Urinary bladder (tissue), 4 donors: ENCODE results near the gene ACBD6. TPM values are rescaled to one million over a fixed set of nuclear protein-coding genes. Genes with fewer than 3 reads are reported as not detected.

Experiments used
- DNase-seq: peaks from one replicate; pipeline ENCODE4 v3.0.0-alpha.2; 2015; ENCODE audit errors: extremely low spot score
- H3K27ac ChIP-seq: one replicate; pipeline ENCODE4 v1.5.1; 2013; ENCODE audit warnings: low read depth, mild to moderate bottlenecking, moderate library complexity
- H3K36me3 ChIP-seq: one replicate; pipeline ENCODE4 v1.6.1; 2013; ENCODE audit warnings: mild to moderate bottlenecking, moderate library complexity; ENCODE audit not compliant: insufficient read depth
- H3K4me1 ChIP-seq: one replicate; pipeline ENCODE4 v1.6.1; 2013; ENCODE audit warnings: mild to moderate bottlenecking, moderate library complexity; ENCODE audit not compliant: insufficient read depth
- H3K4me3 ChIP-seq: one replicate; pipeline ENCODE4 v1.5.1; 2013; ENCODE audit warnings: low read depth, low read length
- WGBS: extraction: QIAGEN DNeasy Blood & Tissue Kit; methylation state at CpG from one replicate; pipeline ENCODE4 v1.1.7; 2013; 5-methylcytosine and 5-hydroxymethylcytosine counted together
- polyA plus RNA-seq: library from polyadenylated mRNA; stranded (reverse); fragments of 200-250 nt; gene quantifications from one replicate; pipeline ENCODE4 v1.2.3, GENCODE V29; 2013
- total RNA-seq: library from RNA; depleted of rRNA; stranded (reverse); fragments of >200 nt; gene quantifications from one replicate; pipeline ENCODE4 v1.2.3, GENCODE V29; 2014
- donor health status: healthy with polysubstance abuse.
- donor health status: healthy.

Gene ACBD6
- total and polyA plus RNA-seq, 2 donors, result 36.7 to 51.0 TPM

DNA sequence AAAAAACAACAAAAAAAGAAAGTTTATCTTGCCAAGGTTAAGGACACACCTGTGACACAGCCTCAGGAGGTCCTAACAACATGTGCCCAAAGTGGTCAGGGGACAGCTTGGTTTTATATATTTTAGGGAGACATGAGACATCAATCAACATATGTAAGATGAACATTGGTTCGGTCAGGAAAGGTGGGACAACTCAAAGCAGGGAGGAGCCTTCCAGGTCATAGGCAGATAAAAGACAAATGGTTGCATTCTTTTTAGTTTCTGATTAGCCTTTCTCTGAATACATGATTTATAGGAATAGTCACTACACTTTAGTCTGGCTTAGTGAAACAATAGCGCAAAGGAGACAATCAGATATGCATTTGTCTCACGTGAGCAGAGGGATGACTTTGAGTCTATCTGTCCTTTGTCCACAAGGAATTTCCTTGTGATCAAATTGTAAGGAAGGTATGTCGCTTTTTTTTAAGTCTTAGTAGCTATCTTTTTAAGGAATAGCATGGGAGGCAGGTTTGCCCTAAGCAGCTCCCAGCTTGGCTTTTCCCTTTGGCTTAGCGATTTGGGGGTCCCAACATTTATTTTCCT, 33.1 kb upstream of the ACBD6 start:
- 91% methylated on average over 5 of the region's 5 CpGs for WGBS
- no peak overlapping the region for H3K27ac ChIP-seq
- no peaks in the 10 kb centered on the region for H3K36me3 ChIP-seq
- H3K4me1 ChIP-seq, result no peaks in the 10 kb centered on the region
- no peak overlapping the region for H3K4me3 ChIP-seq
- no peak for DNase-seq

DNA sequence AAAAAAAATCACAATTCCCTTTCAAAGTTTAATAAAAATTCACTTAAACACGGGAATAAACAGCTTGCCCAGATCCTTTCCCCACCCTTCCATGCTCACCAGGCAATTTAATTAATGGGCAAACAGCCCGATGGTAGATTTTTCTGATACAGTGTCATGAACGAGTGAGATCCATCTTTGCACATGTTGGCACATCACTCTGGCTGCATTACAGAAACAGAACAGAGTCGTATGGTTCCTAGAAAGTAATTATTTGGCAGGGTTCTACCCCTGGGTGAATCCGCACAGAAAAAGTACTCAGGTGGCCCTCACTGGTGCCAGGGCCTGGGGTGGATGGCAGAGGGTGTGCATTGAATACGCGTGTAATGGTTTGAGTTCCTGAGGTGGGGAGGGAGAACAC, 31.8 kb upstream of the ACBD6 start:
- Histone ChIP-seq H3K27ac (no peak overlapping the region), H3K4me3 (no peak overlapping the region), H3K36me3 (no peaks in the 10 kb centered on the region), H3K4me1 (no peaks in the 10 kb centered on the region)
- no peak for DNase-seq
- WGBS, result 64% methylated on average over 7 of the region's 7 CpGs

DNA sequence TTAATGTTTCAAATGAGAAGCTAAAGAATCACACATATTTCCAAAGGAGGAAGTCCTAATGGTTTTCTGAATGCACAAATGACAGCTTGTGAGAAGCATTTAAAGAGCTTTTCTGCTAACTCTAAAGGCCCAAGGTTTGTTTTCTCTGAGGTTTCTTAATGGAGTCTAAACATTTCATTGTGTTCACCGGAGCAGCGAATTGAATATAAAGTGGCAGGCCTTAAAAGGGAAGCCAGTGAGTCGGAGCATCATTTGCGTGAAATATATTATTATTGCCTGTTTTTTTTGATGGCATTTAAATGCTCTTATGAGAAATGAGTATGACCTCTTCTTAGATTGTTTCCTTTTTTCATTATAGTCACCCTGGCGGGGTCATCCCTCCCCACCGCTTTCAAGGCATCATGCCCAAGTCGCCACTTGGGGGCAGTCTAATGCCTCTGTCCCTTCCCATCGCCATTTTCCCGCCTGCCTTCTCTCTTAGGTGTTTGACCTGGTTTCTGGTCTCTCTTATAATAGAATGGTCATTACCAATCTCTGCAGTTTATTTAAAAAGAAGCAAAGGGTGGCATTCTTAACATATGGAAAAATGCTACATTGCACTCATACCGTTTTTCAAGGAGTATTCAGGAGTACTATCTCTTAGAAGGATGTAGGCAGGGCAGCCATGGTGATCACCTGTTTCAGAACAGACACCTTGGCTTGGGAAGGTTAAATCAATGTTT, 31.1 kb upstream of the ACBD6 start:
- DNase-seq, result no peak
- no peaks in the 10 kb centered on the region for H3K36me3 ChIP-seq
- no peak overlapping the region for H3K27ac ChIP-seq
- no peaks in the 10 kb centered on the region for H3K4me1 ChIP-seq
- WGBS, result 49% methylated on average over 10 of the region's 10 CpGs
- H3K4me3 ChIP-seq, result no peak overlapping the region

DNA sequence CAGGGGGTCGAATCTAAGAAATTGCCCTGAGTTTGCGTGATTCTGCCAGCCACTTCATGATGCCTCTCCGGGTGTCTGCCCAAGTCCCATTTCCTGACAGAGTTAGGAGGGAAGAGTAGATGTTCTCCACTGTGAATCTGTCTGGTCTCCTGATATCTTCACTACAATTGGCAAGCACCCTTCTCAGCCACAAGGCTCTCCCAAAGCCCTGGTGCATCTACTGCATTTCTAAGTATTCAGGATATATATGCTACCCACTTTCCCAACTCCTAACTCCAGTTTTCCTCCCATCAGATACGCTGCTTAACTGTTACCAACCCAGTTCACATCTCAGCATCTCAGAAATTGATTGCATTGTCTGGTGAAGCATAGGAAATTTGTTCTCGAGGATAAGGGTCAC, 30.5 kb upstream of the ACBD6 start:
- Histone ChIP-seq H3K4me3 (no peak overlapping the region), H3K36me3 (no peaks in the 10 kb centered on the region), H3K27ac (no peak overlapping the region), H3K4me1 (no peaks in the 10 kb centered on the region)
- 88% methylated on average over 5 of the region's 5 CpGs for WGBS
- no peak for DNase-seq

DNA sequence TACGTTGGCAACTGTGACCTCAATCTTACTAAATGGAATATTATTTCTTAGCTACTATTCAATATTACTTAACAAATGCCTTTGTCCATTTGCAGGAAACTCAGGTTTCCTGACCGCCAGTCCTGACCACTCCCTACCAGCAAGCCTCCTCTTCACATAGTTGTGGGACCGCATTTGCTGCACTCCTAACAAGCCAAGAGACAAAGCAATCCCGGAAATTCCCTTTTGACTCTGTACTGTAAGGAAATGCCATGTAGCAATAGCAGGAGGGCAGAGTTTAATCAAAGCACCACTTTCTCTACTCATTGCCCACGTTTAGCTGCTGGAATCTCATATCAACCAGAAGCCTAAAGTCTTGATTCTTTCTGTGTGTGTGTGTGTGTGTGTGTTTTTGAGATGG, 28.1 kb upstream of the ACBD6 start:
- no peak for DNase-seq
- Histone ChIP-seq H3K4me3 (no peak overlapping the region), H3K4me1 (no peaks in the 10 kb centered on the region), H3K36me3 (no peaks in the 10 kb centered on the region), H3K27ac (no peak overlapping the region)
- 63% methylated on average over 5 of the region's 5 CpGs for WGBS

DNA sequence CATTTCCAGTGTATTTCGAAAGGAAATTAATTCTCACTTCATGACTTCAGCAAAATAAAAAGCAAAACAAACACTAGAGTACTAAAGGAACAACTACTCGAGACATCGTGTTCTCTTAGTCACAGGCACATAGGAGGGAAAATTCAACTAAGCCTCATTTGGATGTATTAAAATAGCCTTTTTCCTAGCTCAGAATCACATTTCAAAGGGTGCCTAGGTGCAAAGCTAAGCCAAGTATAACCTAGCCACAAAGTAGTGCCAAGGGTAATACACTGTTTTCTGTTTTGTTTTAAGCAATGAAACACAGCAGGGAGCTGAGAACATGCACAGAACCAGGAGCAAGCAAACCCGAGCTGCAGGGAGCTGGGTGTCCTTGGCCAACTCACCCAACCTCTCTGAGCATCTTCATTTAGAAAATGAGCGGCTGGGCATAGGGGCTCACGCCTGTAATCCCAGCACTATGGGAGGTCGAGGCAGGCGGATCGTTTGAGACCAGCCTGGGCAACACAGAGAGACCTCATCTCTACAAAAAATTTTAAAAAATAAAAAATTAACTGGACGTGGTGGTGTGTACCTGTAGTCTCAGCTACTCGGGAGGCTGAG, 26.6 kb upstream of the ACBD6 start:
- no peak for DNase-seq
- 88% methylated on average over 11 of the region's 11 CpGs for WGBS
- Histone ChIP-seq H3K4me1 (no peaks in the 10 kb centered on the region), H3K4me3 (no peak overlapping the region), H3K36me3 (no peaks in the 10 kb centered on the region), H3K27ac (no peak overlapping the region)

DNA sequence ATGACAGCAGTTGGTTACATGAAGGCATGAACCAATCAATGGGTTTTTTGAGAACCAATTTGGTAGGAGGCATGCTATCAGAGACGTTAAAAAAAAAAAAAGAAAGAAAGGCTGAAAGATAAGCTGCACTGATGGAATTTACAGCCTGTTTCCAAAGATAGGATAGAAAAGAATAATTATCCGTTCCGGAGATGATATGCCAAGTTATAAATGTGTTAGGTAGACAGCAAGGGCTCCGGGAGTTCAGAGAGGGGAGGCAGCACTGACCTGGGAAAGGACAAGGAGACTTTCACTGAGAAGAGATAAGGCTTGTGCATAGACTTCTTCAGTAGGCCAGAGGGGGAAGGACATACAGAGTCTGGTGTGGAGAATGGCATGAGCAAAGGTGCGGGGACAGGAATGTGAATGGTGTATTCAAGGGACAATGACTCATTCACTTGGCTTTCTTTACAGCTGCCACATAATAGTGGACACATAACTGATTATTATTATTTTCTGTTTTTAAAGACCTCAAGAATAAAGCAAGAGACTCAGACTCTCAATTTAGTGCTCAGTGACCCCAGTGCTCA, 24.8 kb upstream of the ACBD6 start:
- H3K36me3 ChIP-seq, result no peaks in the 10 kb centered on the region
- DNase-seq, result no peak
- no peak overlapping the region for H3K4me3 ChIP-seq
- 53% methylated on average over 5 of the region's 5 CpGs for WGBS
- H3K4me1 ChIP-seq, result no peaks in the 10 kb centered on the region
- no peak overlapping the region for H3K27ac ChIP-seq

DNA sequence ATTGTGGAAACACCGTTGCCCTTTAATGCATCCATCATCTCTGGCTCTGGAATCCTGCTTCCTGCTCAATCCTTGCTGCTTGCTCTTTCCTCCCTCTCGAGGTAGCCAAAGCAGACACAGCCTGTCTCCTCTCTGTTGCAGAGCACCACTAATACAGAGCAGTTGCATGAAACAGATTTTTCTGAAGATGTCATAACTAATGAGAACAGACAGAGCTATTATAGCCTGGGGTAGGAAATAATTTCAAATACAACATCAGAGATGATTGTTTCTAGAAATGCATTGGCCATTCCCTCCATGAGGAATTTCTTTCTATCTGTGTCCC, 23.3 kb upstream of the ACBD6 start:
- Histone ChIP-seq H3K36me3 (no peaks in the 10 kb centered on the region), H3K27ac (no peak overlapping the region), H3K4me1 (no peaks in the 10 kb centered on the region), H3K4me3 (no peak overlapping the region)
- DNase-seq, result no peak
- WGBS, result 41% methylated on average over 2 of the region's 2 CpGs

DNA sequence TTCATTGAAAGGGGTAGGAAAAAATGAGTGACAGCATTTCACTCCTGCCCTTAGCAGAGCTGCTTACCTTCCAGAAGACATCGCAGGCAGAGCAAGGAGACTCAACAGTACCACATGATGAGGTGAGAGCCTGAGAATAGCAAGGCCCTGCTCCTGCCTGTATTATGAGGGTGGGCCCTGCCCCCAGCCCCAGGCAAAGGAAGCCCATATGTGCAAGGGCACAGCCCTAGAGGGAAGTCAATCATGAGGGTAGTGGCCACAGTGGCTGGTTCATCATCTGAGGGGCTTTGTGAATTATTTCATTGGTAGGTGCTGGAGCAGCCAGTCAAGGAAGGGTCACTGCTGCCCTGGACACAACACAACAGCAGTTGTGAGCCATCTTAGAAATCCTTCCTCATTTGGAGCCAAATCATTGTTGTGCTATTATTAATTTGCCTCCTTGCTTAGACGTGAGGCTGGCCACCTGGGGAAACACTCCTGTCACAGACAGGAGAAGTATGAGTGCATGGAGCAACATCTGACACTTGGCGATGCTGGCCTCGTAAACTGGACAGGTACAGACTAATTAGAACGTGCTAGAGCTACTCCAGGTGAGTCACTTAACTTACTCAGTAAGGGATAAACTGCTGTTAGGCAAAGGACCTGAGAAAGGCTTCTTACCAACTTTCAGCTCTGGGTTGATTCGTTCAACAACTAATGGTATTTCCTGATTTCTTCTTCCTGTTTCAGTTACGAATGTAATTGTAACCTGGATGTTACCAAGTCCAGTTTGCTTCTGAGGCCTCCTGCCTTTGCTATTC, 22.7 kb upstream of the ACBD6 start:
- H3K27ac ChIP-seq, result no peak overlapping the region
- WGBS, result 69% methylated on average over 7 of the region's 7 CpGs
- H3K36me3 ChIP-seq, result no peaks in the 10 kb centered on the region
- H3K4me3 ChIP-seq, result no peak overlapping the region
- DNase-seq, result no peak
- H3K4me1 ChIP-seq, result no peaks in the 10 kb centered on the region

DNA sequence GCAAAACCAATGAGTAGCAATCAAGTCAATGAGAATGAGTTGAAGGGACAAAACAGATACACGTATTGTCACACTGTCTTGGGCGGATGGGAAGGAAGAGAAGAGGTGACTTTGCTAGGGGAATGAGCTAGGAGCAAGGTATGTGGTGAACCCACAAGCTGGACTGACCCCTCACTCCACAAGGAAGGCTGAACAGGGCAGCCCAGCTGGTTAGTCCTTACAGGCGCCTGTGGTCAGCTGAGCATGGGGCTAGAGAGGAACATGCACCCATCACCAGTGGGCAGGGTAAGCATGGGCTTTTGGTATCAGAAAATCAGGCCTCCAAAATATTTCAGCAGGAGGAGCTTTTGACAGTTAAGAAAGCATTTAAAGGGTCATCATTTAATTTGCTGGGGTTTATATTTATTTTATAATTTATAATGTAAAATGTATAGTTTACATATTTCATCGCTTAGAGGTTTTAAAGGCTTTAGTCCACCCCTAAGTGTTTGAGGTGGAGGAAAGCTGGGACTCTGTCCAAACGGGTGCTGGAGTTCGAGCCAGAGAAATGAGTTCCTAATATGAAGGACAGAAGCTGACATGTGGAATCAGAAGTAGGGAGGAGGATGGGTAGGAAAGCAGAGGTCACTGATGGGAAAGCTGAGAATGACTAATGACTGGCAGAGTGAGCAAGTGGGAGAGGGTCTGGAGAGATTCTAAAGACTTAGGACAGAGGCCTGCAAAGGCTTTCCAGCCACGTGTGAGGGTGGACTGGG, 22.0 kb upstream of the ACBD6 start:
- Histone ChIP-seq H3K4me1 (no peaks in the 10 kb centered on the region), H3K36me3 (no peaks in the 10 kb centered on the region), H3K4me3 (no peak overlapping the region), H3K27ac (no peak overlapping the region)
- WGBS, result 69% methylated on average over 7 of the region's 7 CpGs
- DNase-seq, result no peak

DNA sequence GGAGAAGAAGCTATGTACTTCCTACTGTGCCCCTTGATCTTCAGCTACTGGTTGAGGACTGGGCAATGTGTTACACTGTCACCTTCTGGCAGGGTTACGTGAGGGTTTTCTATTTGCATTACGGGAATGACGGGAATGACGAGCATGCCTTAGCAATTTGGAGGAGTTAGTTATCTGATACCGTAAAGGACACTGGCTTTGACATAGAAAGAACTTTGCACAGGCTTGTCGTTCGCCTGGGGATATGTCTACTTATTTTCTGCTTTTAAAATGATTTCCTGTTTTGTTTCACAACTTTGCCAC, 19.8 kb upstream of the ACBD6 start:
- WGBS, result 68% methylated on average over 7 of the region's 7 CpGs
- Histone ChIP-seq H3K36me3 (no peaks in the 10 kb centered on the region), H3K27ac (no peak overlapping the region), H3K4me3 (no peak overlapping the region), H3K4me1 (no peaks in the 10 kb centered on the region)
- no peak for DNase-seq

DNA sequence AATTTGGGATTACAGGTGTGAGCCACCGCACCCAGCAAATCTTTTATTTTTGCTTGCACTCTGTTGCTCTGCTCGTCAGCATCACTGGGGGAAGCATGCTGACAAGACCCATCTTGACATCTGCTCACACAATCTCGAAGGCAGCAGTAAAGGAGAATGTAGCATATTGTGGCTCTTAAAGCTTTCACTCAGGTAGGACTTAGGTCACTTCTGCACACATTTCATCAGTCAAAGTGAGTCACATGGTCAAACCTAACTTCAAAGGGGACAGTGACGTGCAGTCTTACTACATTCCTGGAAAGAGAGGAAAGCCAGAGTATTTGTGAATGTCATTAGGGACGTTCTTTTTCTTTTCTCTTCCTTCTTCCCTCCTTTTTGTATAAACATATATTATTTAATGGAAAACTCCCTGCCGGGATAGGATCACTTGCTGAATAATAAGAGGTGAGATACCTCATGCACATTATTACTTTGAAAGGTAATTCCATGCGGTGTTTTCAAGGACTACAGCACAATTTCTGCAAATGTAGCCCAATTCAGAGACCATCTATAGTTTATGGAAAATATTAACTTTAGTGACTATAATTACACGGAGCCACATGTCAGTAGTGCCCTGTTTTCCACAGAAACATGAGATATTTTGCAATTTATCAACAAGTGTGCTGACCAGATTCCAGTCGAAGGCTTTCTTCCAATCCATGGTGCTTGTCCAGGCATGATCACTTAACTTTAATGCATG, 19.3 kb upstream of the ACBD6 start:
- H3K36me3 ChIP-seq, result no peaks in the 10 kb centered on the region
- DNase-seq, result no peak
- WGBS, result 57% methylated on average over 9 of the region's 9 CpGs
- H3K4me1 ChIP-seq, result no peaks in the 10 kb centered on the region
- no peak overlapping the region for H3K4me3 ChIP-seq
- no peak overlapping the region for H3K27ac ChIP-seq

DNA sequence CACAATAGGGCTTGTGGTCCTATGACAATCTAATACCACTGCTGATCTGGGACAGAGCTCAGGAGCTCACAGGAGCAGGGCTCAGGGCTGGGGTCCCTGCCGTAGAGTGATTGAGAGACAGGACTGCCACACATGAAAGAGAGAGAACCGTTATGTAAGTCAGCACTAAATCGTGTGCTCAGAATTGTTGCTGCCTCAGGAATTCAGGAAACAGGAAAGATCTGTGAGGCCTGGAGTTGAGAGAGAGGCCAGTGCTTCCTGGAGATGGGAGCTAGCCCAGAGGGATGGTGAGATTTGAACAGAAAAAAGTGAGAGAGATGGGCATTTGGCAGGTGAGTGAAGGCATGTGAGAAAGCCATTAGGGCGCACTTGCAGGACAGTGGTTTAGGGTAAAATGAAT, 17.5 kb upstream of the ACBD6 start:
- H3K27ac ChIP-seq, result no peak overlapping the region
- no peak overlapping the region for H3K4me3 ChIP-seq
- no peaks in the 10 kb centered on the region for H3K4me1 ChIP-seq
- DNase-seq, result no peak
- 52% methylated on average over 4 of the region's 4 CpGs for WGBS
- no peaks in the 10 kb centered on the region for H3K36me3 ChIP-seq
